Vagina (tissue), 2 donors: ENCODE measurements around the gene CADPS2. TPM values are rescaled to one million over a fixed set of nuclear protein-coding genes. Genes with fewer than 3 reads are reported as not detected.

Experiments
- DNase-seq, 2 donors: peaks; one replicate each; pipeline ENCODE4 v3.0.0-alpha.2; 2017; ENCODE audit errors: extremely low spot score in 2 of 2
- H3K27ac ChIP-seq: fragments of 200-600 bp; sonication (generic); one replicate; pipeline ENCODE4 v1.5.1; 2019
- H3K27me3 ChIP-seq: fragments of 200-600 bp; sonication (generic); one replicate; pipeline ENCODE4 v1.5.1; 2019
- H3K36me3 ChIP-seq, 2 donors: fragments of 200-600 bp; sonication (generic); one replicate each; pipeline ENCODE4 v1.5.1; 2017 to 2019
- H3K4me1 ChIP-seq: fragments of 200-600 bp; sonication (generic); one replicate; pipeline ENCODE4 v1.5.1; 2019
- H3K4me3 ChIP-seq, 2 donors: fragments of 200-600 bp; sonication (generic); 1 replicate in 1 of 2; 2 replicates in 1 of 2; pipeline ENCODE4 v1.5.1; 2016 to 2019
- H3K9me3 ChIP-seq: fragments of 200-600 bp; sonication (generic); one replicate; pipeline ENCODE4 v1.5.1; 2019
- POLR2A ChIP-seq, 2 donors: fragments of 450-650 bp; IDR thresholded peaks; one replicate each; pipeline ENCODE4 v1.6.1; 2017; ENCODE audit warnings: antibody characterized with exemption in 2 of 2, mild to moderate bottlenecking in 2 of 2, moderate library complexity in 2 of 2
- POLR2AphosphoS5 ChIP-seq, 2 donors: sonication (generic); formaldehyde crosslinking; IDR thresholded peaks; one replicate each; pipeline ENCODE4 v1.9.0; 2017; ENCODE audit warnings: antibody characterized with exemption in 2 of 2, mild to moderate bottlenecking in 2 of 2, low read depth in 1 of 2; ENCODE audit not compliant: insufficient read depth in 1 of 2
- intact Hi-C: fragments of 100-400 bp; cut with DNase I; formaldehyde crosslinking; loops from one replicate; pipeline ENCODE4 v1.15.1; 2023
- total RNA-seq: library from RNA; depleted of rRNA; stranded (reverse); fragments of >200 nt; gene quantifications from one replicate; pipeline ENCODE4 v1.2.3, GENCODE V29; 2016
- TF ChIP-seq, protein P1 (sequence below), 3 experiments: fragments of 450-650 bp in 2 of 3; fragments of 200-600 bp in 1 of 3; sonication (generic) in 1 of 3; IDR thresholded peaks; one replicate each; pipeline ENCODE4 v1.5.1; 2017 to 2019; ENCODE audit warnings: antibody characterized with exemption in 3 of 3, mild to moderate bottlenecking in 2 of 3, moderate library complexity in 2 of 3

Gene CADPS2
- total RNA-seq, 1 donor from 2014 or later = 25.5 TPM

DNA sequence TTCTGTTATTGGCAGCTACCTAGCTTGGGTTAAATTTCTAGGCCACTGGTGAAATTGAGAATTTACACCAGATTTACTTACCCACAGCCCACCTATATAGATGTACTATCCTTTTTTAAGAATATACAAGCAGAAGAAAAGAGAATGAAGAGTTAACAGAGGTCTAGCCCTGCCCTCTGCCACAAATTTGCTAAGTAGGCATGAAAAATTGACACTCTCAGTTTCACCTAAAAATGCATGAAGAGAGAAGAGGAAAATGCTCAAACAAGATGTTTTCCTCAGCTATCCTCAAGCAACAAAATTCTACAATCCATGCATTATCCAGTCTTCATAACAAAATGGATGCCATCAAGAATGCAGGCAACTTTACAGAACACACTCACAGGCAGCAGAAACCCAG lies 158.9 kb downstream of the CADPS2 start:
- no peaks in the 10 kb centered on the region for H3K27me3 ChIP-seq
- no peak overlapping the region for H3K4me3 ChIP-seq
- H3K4me1 ChIP-seq = no peaks in the 10 kb centered on the region
- H3K9me3 ChIP-seq = no peaks in the 10 kb centered on the region
- no peak overlapping the region for H3K27ac ChIP-seq
- no peaks in the 10 kb centered on the region for H3K36me3 ChIP-seq
- DNase-seq = no peak
- intact Hi-C loops = no loop called here
- TF ChIP-seq POLR2AphosphoS5 (IDR thresholded peaks at IDR 0.05; ENCODE audit: insufficient read depth in 1 of 2, low read depth in 1 of 2) (no peak), POLR2A (IDR thresholded peaks at IDR 0.05) (no peak)
- TF ChIP-seq, protein P1, sequence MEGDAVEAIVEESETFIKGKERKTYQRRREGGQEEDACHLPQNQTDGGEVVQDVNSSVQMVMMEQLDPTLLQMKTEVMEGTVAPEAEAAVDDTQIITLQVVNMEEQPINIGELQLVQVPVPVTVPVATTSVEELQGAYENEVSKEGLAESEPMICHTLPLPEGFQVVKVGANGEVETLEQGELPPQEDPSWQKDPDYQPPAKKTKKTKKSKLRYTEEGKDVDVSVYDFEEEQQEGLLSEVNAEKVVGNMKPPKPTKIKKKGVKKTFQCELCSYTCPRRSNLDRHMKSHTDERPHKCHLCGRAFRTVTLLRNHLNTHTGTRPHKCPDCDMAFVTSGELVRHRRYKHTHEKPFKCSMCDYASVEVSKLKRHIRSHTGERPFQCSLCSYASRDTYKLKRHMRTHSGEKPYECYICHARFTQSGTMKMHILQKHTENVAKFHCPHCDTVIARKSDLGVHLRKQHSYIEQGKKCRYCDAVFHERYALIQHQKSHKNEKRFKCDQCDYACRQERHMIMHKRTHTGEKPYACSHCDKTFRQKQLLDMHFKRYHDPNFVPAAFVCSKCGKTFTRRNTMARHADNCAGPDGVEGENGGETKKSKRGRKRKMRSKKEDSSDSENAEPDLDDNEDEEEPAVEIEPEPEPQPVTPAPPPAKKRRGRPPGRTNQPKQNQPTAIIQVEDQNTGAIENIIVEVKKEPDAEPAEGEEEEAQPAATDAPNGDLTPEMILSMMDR (IDR thresholded peaks at IDR 0.05) = no peak

DNA sequence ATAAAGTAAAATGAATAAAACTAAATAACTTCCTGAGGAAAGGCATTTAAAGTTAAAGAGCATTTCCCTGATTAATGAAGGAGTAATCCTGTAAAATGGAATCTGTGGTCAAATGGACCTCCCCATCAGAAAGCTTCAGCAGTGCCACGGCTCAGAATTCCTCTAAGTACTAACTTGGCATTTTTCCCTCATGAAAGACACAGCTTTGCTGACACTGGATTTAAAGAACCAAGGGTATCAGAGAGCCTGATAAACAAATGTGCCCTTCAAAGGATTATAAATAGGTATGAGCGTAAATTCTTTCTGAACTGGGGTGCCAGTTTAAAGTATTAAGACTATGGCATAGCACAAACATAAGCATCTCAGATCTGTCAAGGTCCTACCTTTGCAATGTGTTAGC lies 159.4 kb downstream of the CADPS2 start:
- Histone ChIP-seq H3K4me1 (no peaks in the 10 kb centered on the region), H3K27me3 (no peaks in the 10 kb centered on the region), H3K36me3 (no peaks in the 10 kb centered on the region), H3K4me3 (no peak overlapping the region), H3K27ac (no peak overlapping the region), H3K9me3 (no peaks in the 10 kb centered on the region)
- no peak for DNase-seq
- intact Hi-C loops = no loop called here
- TF ChIP-seq, protein P1 (IDR thresholded peaks at IDR 0.05) = no peak
- TF ChIP-seq POLR2AphosphoS5 (IDR thresholded peaks at IDR 0.05; ENCODE audit: insufficient read depth in 1 of 2, low read depth in 1 of 2) (no peak), POLR2A (IDR thresholded peaks at IDR 0.05) (no peak)

DNA sequence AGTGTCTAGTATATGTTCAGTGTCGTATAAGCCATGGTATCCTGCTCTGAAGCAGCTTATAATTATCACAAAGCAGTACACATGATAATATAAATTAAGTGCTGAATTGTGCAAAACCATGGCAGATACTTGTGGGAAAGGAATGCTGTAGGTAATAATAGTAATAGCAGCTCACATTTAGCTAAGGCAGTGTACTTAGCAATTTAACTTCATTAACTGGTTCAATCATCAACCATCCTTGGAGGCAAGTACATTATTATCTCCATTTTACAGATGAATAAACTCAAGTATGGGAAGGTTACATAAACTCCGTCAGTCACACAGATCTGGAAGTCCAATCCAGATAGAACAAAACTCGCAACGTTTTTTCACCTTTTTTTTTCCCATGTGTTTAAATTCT lies 161.9 kb downstream of the CADPS2 start:
- no peaks in the 10 kb centered on the region for H3K36me3 ChIP-seq
- H3K27ac ChIP-seq = no peak overlapping the region
- no peak overlapping the region for H3K4me3 ChIP-seq
- no peak for DNase-seq
- TF ChIP-seq, protein P1 (IDR thresholded peaks at IDR 0.05) = no peak
- no peak for TF ChIP-seq POLR2AphosphoS5 (IDR thresholded peaks at IDR 0.05; ENCODE audit: insufficient read depth in 1 of 2, low read depth in 1 of 2)
- no peak for TF ChIP-seq POLR2A (IDR thresholded peaks at IDR 0.05)
- no peaks in the 10 kb centered on the region for H3K9me3 ChIP-seq
- no peaks in the 10 kb centered on the region for H3K4me1 ChIP-seq
- H3K27me3 ChIP-seq = no peaks in the 10 kb centered on the region
- intact Hi-C loops = no loop called here

DNA sequence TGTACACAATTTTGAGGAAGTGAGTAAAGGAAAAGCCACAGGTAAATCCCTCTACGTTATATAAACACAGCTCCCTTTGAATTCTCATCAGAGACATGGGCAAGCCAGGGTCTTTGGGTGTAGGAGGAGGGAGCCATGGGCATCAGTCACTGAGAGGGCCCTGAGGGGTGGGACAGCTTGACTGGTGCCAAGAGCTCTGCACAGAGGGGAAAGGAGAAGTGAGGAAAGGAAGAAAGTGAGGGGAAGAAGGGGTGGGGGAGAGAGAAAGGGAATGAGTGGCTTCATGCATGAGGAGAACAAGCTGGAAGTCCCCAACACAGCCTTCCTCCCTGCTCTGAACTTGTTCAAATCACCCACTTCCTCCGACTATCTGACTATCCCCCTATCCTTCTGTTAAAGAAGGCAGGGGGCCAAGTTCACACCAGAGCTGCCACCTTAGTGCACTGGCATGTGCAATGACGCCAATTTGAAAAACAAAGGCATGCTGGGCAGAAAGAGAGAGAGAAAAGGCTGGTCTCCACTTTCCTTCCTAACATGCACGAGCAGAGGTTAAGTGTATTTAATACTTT lies 167.2 kb downstream of the CADPS2 start:
- Histone ChIP-seq H3K9me3 (no peaks in the 10 kb centered on the region), H3K27me3 (no peaks in the 10 kb centered on the region), H3K27ac (no peak overlapping the region), H3K4me1 (no peaks in the 10 kb centered on the region), H3K4me3 (no peak overlapping the region), H3K36me3 (no peaks in the 10 kb centered on the region)
- TF ChIP-seq POLR2A (IDR thresholded peaks at IDR 0.05) (no peak), POLR2AphosphoS5 (IDR thresholded peaks at IDR 0.05; ENCODE audit: insufficient read depth in 1 of 2, low read depth in 1 of 2) (no peak)
- TF ChIP-seq, protein P1 (IDR thresholded peaks at IDR 0.05) = no peak
- intact Hi-C loops = no loop called here
- no peak for DNase-seq

DNA sequence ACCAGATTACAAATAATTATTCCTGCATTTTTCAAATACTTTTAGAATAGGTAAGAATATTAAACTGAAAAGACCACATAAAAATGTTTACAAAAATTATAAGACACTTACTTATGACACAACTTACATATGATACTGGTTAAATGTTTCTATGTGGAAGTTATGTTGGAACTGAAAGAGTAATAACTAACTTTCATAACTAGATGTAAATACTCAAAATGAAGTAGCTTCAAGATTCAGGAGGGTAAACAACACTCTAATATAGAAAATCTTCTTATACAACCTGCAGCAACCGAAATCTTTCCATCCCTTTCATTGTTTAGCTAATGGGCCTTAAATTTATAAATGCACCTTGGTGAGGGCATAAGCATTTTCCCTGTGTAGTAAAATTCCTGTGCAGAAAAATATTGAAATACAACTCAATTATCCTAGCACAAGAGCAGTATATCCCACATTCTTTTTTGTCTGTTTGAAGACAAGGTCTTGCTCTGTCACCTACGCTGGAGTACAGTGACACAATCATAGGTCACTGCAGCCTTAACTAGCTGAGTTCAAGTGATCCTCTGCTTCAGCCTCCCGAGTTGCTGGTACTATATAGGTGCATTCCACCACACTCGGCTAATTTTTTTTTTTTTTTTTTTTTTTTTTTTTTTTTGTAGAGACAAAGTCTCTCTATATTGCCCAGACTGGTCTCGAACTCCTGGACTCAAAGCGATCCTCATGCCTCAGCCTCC lies 168.7 kb downstream of the CADPS2 start:
- Histone ChIP-seq H3K27ac (no peak overlapping the region), H3K4me3 (no peak overlapping the region), H3K27me3 (no peaks in the 10 kb centered on the region), H3K36me3 (no peaks in the 10 kb centered on the region), H3K4me1 (no peaks in the 10 kb centered on the region), H3K9me3 (no peaks in the 10 kb centered on the region)
- no peak for DNase-seq
- intact Hi-C loops = no loop called here
- no peak for TF ChIP-seq POLR2AphosphoS5 (IDR thresholded peaks at IDR 0.05; ENCODE audit: insufficient read depth in 1 of 2, low read depth in 1 of 2)
- TF ChIP-seq, protein P1 (IDR thresholded peaks at IDR 0.05) = no peak
- no peak for TF ChIP-seq POLR2A (IDR thresholded peaks at IDR 0.05)
